ENCODE measurements around the gene RIT2. TPM values are rescaled to one million over a fixed set of nuclear protein-coding genes. Genes with fewer than 3 reads are reported as not detected.

The RIT2 gene
- polyA plus RNA-seq, 1 donor from 2014 or later: 1.1 TPM

- no peak overlapping the region for H3K4me2 ChIP-seq (ENCODE audit: low read length)
- H3K79me2 ChIP-seq (replicated peaks; ENCODE audit: insufficient read depth, low read length): no peaks in the 10 kb centered on the region
- H3K36me3 ChIP-seq (ENCODE audit: insufficient read depth, low read length): no peaks in the 10 kb centered on the region
- no peak overlapping the region for H2AFZ ChIP-seq (ENCODE audit: low read depth, low read length)
- H3K9ac ChIP-seq (ENCODE audit: low read length): no peak overlapping the region
- TF ChIP-seq TAF1 (IDR thresholded peaks at IDR 0.05; ENCODE audit: low read depth) (no peak), MXI1 (conservative IDR thresholded peaks at IDR 0.05; ENCODE audit: poor library complexity, severe bottlenecking) (no peak), CTCF (IDR thresholded peaks at IDR 0.05; ENCODE audit: poor library complexity, severe bottlenecking) (no peak), EZH2 (IDR thresholded peaks at IDR 0.05; ENCODE audit: borderline replicate concordance, insufficient read depth, low read length, poor library complexity, severe bottlenecking) (no peak), POLR2AphosphoS5 (IDR thresholded peaks at IDR 0.05) (no peak), EP300 (conservative IDR thresholded peaks at IDR 0.05; ENCODE audit: poor library complexity, severe bottlenecking) (no peak)
- H3F3A ChIP-seq (ENCODE audit: insufficient read depth, low read length, poor library complexity, severe bottlenecking): no peaks in the 10 kb centered on the region
- no peaks in the 10 kb centered on the region for H3K9me3 ChIP-seq (ENCODE audit: low read length)
- H3K9me2 ChIP-seq (ENCODE audit: insufficient read depth, low read length): no peaks in the 10 kb centered on the region
- no peak overlapping the region for H3K27ac ChIP-seq (ENCODE audit: low read length)
- H3K27me3 ChIP-seq (ENCODE audit: insufficient read depth, low read depth, low read length): no peaks in the 10 kb centered on the region
- no peaks in the 10 kb centered on the region for H4K20me1 ChIP-seq (ENCODE audit: insufficient read depth)
- no peak overlapping the region for H3K4me3 ChIP-seq (ENCODE audit: low read length)
Measured at GRCh38 chr18:42736074-42736473, 379.4 kb downstream of the RIT2 start.

GRCh38 chr18:42734520-42734919, 381.0 kb downstream of the RIT2 start:
- Histone ChIP-seq H3F3A (ENCODE audit: insufficient read depth, low read length, poor library complexity, severe bottlenecking) (no peaks in the 10 kb centered on the region), H3K4me3 (ENCODE audit: low read length) (no peak overlapping the region), H3K79me2 (replicated peaks; ENCODE audit: insufficient read depth, low read length) (no peaks in the 10 kb centered on the region), H3K27ac (ENCODE audit: low read length) (no peak overlapping the region), H3K4me2 (ENCODE audit: low read length) (no peak overlapping the region), H3K27me3 (ENCODE audit: insufficient read depth, low read depth, low read length) (no peaks in the 10 kb centered on the region), H3K9me3 (ENCODE audit: low read length) (no peaks in the 10 kb centered on the region), H3K36me3 (ENCODE audit: insufficient read depth, low read length) (no peaks in the 10 kb centered on the region), H3K9ac (ENCODE audit: low read length) (no peak overlapping the region), H3K9me2 (ENCODE audit: insufficient read depth, low read length) (no peaks in the 10 kb centered on the region), H2AFZ (ENCODE audit: low read depth, low read length) (no peak overlapping the region), H4K20me1 (ENCODE audit: insufficient read depth) (no peaks in the 10 kb centered on the region)
- no peak for TF ChIP-seq TAF1 (IDR thresholded peaks at IDR 0.05; ENCODE audit: low read depth)
- no peak for TF ChIP-seq REST (IDR thresholded peaks at IDR 0.05; ENCODE audit: borderline replicate concordance)
- TF ChIP-seq EP300 (conservative IDR thresholded peaks at IDR 0.05; ENCODE audit: poor library complexity, severe bottlenecking): no peak
- no peak for TF ChIP-seq SMC3 (conservative IDR thresholded peaks at IDR 0.05; ENCODE audit: poor library complexity)
- TF ChIP-seq POLR2AphosphoS5 (IDR thresholded peaks at IDR 0.05): no peak
- no peak for TF ChIP-seq MXI1 (conservative IDR thresholded peaks at IDR 0.05; ENCODE audit: poor library complexity, severe bottlenecking)
- TF ChIP-seq EZH2 (IDR thresholded peaks at IDR 0.05; ENCODE audit: borderline replicate concordance, insufficient read depth, low read length, poor library complexity, severe bottlenecking): no peak
- TF ChIP-seq CTCF (IDR thresholded peaks at IDR 0.05; ENCODE audit: poor library complexity, severe bottlenecking): no peak
- TF ChIP-seq RAD21 (conservative IDR thresholded peaks at IDR 0.05): no peak
